Kidney glomerular epithelial cell (primary cell): ENCODE data around the gene NAV3.
A peak's percentile ranks its signal among the peaks of the same experiment; 100 is the strongest.

Source experiments
- DNase-seq: peaks from one replicate; lab custom pipeline; 2025; lab: John Stamatoyannopoulos, UW

Gene NAV3

DNA sequence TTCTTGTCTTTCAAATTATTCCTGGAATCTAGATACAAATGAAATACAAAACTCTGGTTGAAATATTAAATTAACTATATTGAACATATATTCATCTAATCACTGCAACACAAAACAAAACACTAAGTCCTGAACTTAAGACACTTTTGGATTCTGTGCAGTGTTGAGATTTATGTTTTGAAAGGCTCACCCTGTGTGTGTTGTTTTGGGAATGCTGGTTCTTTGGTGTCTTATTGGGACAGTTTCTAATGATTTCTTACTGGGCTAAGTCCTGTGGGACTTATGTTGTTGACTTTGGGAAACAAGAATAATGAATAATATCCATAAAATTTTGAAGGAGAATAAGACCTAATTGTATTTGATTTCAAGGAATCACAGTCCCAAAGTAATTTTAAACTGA is 153.2 kb downstream of the NAV3 start:
- DNase-seq, result no peak

GRCh38 chr12:77992760-77993159 is 162.1 kb downstream of the NAV3 start:
- no peak for DNase-seq

GRCh38 chr12:77993658-77994057 is 163.0 kb downstream of the NAV3 start:
- no peak for DNase-seq

GRCh38 chr12:77995436-77996167 is 164.9 kb downstream of the NAV3 start:
- DNase-seq, result peak; percentile 68

- no peak for DNase-seq
These were observed 166.0 kb downstream of the NAV3 start for GRCh38 chr12:77996670-77997069.

- DNase-seq, result no peak
These were observed 167.6 kb downstream of the NAV3 start for GRCh38 chr12:77998236-77998786.

- DNase-seq, result no peak
These were observed 168.5 kb downstream of the NAV3 start for GRCh38 chr12:77999074-77999715.

- no peak for DNase-seq
These were observed 172.2 kb downstream of the NAV3 start for GRCh38 chr12:78002878-78003277.

DNA sequence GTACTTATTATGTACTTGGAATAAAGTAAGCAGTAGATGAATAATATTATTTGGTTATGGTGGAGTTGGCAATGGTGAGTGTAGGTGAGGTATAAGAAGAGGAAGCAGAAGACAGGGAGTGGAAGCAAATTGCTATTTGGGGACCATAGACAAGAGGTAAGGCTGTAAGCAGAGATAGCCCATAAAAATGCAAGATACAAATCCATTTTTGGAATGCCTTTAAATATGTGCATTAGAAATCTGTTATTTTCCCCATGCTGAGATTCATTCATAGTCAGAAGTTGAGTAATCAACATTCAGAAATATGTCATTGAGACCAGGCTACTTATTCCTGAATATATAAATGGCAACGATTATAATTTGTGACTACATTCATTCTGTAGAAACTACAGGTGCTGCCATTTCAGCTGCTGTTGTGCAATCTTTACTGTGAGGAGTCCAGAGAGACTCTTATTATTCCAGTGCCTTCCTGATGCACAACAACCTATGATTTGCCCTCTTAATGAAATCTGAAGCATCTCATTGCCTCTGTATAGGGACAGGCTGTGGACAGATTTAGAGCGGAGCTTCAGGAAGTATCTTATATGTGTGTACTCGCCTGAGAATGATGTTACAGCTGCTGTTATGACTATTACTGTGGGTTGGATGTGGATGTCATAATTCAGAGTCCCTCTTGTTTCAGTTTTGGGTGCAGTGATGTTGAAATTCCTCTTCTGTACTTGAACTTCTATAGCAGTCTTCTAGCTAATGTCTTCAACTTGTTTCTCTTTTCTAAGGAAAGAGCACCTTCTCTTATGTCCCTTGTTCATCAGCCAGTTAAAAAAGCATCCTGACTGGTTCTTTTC is 173.8 kb downstream of the NAV3 start:
- no peak for DNase-seq

- DNase-seq, result no peak
These were observed 174.4 kb downstream of the NAV3 start for GRCh38 chr12:78005094-78005492.

- no peak for DNase-seq
These were observed 176.5 kb downstream of the NAV3 start for GRCh38 chr12:78007173-78007572.

- DNase-seq, result no peak
These were observed 178.3 kb downstream of the NAV3 start for GRCh38 chr12:78009031-78009430.

GRCh38 chr12:78018171-78018910 is 187.6 kb downstream of the NAV3 start:
- DNase-seq, result no peak

- DNase-seq, result no peak
These were observed 188.2 kb downstream of the NAV3 start for GRCh38 chr12:78018939-78019338.

DNA sequence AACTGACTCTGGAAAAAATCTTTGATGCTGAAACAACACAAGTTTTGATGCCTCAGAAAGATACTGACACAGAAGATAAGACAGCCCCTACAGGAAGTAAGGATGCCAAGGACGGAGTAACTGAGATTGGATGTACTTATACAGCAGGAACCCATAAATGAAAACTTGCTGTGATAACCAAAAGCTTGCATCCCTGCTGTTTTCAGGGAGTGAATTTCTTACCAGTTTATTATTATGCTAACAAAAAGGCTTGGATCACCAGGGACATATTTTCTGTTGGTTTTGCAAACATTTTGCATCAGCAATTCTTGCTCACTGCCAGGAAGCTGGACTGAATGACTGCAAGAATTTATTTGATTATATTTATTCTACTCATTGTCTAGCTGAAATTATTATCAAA is 197.7 kb downstream of the NAV3 start:
- no peak for DNase-seq

GRCh38 chr12:78034025-78034424 is 203.3 kb downstream of the NAV3 start:
- DNase-seq, result no peak

DNA sequence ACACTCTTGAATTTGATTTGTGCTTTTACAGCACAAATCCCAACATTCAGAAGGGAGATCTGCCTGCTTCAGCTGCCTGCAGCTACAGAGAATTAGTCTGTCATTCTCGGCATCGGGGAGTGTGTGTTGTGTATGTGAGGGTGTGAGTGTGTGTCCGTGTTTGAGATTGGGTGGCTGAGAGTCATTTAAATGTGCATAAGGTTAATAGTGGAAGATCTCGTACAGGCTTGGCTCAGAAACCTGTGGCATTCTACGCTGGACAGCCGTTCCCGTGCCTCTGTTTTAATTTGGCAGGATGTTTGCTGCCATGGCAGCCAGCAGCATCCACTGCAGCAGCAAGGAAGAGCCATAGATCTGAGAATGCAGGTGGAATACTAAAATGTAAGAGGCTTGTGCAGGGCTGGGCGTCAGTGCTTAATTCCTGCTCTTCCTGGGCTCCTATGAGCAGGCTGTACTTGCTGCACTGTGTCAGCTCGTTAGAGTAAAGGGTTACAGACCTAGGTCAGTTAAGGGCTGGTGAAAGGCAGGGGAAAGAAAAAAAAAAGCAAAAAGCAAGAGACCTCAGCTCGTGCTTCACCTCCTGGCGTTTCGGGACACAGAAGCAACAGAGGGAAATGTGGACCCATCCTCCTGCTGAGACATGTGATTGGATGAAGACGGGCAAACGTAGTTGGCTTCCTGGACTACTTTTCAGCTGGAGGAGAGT is 205.4 kb downstream of the NAV3 start:
- DNase-seq, result no peak

DNA sequence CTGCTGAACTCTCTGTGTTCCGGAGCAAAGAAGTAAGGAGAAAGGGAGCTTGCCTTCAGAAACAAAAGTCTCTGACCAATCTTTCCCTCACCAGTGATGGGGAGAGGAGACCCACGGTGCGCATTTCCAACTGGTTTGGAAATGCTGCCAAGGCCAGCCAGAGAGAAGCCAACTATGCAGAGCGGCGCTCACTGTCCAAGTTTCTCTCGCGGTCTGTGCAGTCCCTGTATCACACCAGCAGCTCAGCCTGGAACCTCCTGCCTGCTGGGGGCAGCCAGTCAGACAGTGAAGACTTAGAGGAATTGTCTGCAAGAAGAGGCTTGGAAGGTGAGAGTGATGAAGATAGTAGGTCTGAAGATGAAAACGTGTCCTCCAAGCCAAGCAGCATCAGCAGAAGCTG is 206.2 kb downstream of the NAV3 start:
- no peak for DNase-seq

DNA sequence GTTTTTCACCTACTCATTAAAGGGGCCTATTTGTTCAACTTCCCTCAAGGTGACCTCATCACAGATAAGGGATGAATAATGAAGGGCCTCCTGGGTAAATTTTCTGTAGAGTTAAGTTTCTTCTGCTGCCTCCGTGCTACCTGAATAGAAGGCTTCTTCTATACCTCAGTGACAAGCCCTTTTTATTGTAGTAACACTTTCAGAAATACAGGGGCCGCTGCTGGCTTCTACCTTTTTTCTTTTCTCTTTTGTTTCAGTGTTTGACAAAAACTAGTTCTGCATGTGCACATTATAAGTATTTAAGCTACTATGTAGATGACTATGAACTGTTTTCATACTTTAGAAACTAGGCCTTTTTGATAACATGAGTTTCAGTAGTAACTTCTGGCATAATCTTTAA is 207.0 kb downstream of the NAV3 start:
- DNase-seq, result no peak

DNA sequence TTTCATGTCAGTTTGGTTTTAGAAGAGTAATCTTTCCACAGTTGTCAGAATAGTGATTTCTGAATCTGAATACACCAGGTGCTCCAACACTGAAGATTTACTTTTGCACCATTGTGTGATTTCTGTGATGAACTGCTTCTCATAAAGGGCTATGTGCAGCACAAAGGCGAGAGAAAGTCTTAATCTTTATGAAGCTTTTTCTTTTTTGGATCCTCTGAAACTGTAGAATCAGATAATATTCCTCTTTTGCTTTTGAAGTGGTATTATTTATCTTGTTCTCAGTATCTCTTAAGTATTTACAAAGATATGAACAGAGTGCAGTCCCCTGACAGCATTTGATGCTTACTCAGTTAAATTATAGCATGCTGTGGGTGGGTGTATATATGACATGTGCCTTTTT is 207.8 kb downstream of the NAV3 start:
- DNase-seq, result no peak

GRCh38 chr12:78038986-78039385 is 208.3 kb downstream of the NAV3 start:
- DNase-seq, result no peak
